ENCODE measurements around the gene NRARP. TPM values are rescaled to one million over a fixed set of nuclear protein-coding genes. Genes with fewer than 3 reads are reported as not detected.

Gene NRARP
- total and polyA plus RNA-seq, 2 of the 8 experiments (the other 6 are each of a cell fraction or from before 2014, with no cell fraction given), result 32.5 to 37.2 TPM

GRCh38 chr9:137333016-137333671 lies 31.1 kb upstream of the NRARP start (continued):
- no peak for TF ChIP-seq SAP30 (IDR thresholded peaks at IDR 0.05; ENCODE audit: insufficient read depth, insufficient replicate concordance, low read length)
- no peak for TF ChIP-seq SRF (IDR thresholded peaks at IDR 0.05; ENCODE audit: low read depth, low read length)
